Measurements from ENCODE around the gene FARP1.

- TF ChIP-seq CTCF (IDR thresholded peaks at IDR 0.05) (no peak), POLR2A (IDR thresholded peaks at IDR 0.05) (no peak)
These were observed 29.9 kb downstream of the FARP1 start for GRCh38 chr13:98172590-98173422.
